Measurements from ENCODE around the gene CXorf66. TPM values are rescaled to one million over a fixed set of nuclear protein-coding genes. Genes with fewer than 3 reads are reported as not detected.

CXorf66 gene
- total and polyA plus RNA-seq, 2 experiments from 2014 or later: not detected

GRCh38 chrX:139907078-139907477 lies 58.2 kb downstream of the CXorf66 start:
- Histone ChIP-seq H3K9me2 (ENCODE audit: insufficient read depth) (no peaks in the 10 kb centered on the region), H4K20me1 (ENCODE audit: insufficient read depth) (no peaks in the 10 kb centered on the region), H2AFZ (no peak overlapping the region), H3K4me1 (ENCODE audit: insufficient read depth) (no peaks in the 10 kb centered on the region), H3K79me2 (ENCODE audit: insufficient read depth) (peaks cover 33% of the 10 kb centered on the region), H3K36me3 (ENCODE audit: low read depth) (no peaks in the 10 kb centered on the region), H3K27me3 (replicated peaks; ENCODE audit: insufficient read depth) (no peaks in the 10 kb centered on the region), H3F3A (ENCODE audit: insufficient read depth) (no peaks in the 10 kb centered on the region), H3K9me3 (ENCODE audit: low read depth) (no peaks in the 10 kb centered on the region), H3K4me2 (ENCODE audit: unreplicated experiment) (no peak overlapping the region), H3K4me3 (no peak overlapping the region), H3K27ac (no peak overlapping the region), H3K9ac (no peak overlapping the region)
- TF ChIP-seq EZH2 (IDR thresholded peaks at IDR 0.05; ENCODE audit: insufficient read depth, poor library complexity, severe bottlenecking) (no peak), EZH2phosphoT487 (IDR thresholded peaks at IDR 0.05; ENCODE audit: insufficient read depth, low read depth) (no peak)
- 93 to 95% methylated on average over 3 of the region's 3 CpGs for WGBS, 2 experiments (ENCODE audit: low coverage in 1 of 2, low lambda C conversion rate in 2 of 2, missing lambda C conversion rate in 2 of 2)
- in situ Hi-C loops (cut with MboI): no loop called here
- DNase-seq: no peak

- TF ChIP-seq EZH2 (IDR thresholded peaks at IDR 0.05; ENCODE audit: insufficient read depth, poor library complexity, severe bottlenecking) (no peak), EZH2phosphoT487 (IDR thresholded peaks at IDR 0.05; ENCODE audit: insufficient read depth, low read depth) (no peak)
- no peak overlapping the region for H2AFZ ChIP-seq
- no peak overlapping the region for H3K4me3 ChIP-seq
- no peaks in the 10 kb centered on the region for H4K20me1 ChIP-seq (ENCODE audit: insufficient read depth)
- no peak overlapping the region for H3K27ac ChIP-seq
- H3K79me2 ChIP-seq (ENCODE audit: insufficient read depth): peaks cover 20% of the 10 kb centered on the region
- H3K36me3 ChIP-seq (ENCODE audit: low read depth): no peaks in the 10 kb centered on the region
- H3K4me1 ChIP-seq (ENCODE audit: insufficient read depth): no peaks in the 10 kb centered on the region
- no peaks in the 10 kb centered on the region for H3K9me3 ChIP-seq (ENCODE audit: low read depth)
- no peaks in the 10 kb centered on the region for H3K9me2 ChIP-seq (ENCODE audit: insufficient read depth)
- H3K4me2 ChIP-seq (ENCODE audit: unreplicated experiment): no peak overlapping the region
- no peak for DNase-seq
- in situ Hi-C loops (cut with MboI): no loop called here
- no peaks in the 10 kb centered on the region for H3F3A ChIP-seq (ENCODE audit: insufficient read depth)
- 100% methylated on average over 2 of the region's 2 CpGs for whole genome bisulfite sequencing, 2 experiments (ENCODE audit: low coverage in 1 of 2, low lambda C conversion rate in 2 of 2, missing lambda C conversion rate in 2 of 2)
- no peak overlapping the region for H3K9ac ChIP-seq
- no peaks in the 10 kb centered on the region for H3K27me3 ChIP-seq (replicated peaks; ENCODE audit: insufficient read depth)
Observed at GRCh38 chrX:139905743-139906142, 59.6 kb downstream of the CXorf66 start.

MicroRNAs within 50 kb of the gene (microRNA counts, 767-probe panel; counts per million panel counts)
- microRNA hsa-miR-505-3p: 447 counts per million, percentile 86 among the panel's probes with 10 or more counts

Small RNA genes within 50 kb of the gene (microRNA-seq; reads per million reads assigned to microRNA genes)
- 219 reads per million, percentile 61 among the genes with 10 or more reads in this experiment for gene MIR505 (ENCODE audit: borderline number of aligned reads)

Small RNA genes within 50 kb of the gene (small RNA-seq; reads per million reads assigned to genes)
- gene MIR505 (ENCODE audit: low read depth, low replicate concordance): not detected
- gene RF00425 (ENCODE audit: low read depth, low replicate concordance): not detected

Other genes starting within 250 kb of the CXorf66 start
- 26.2 and 29.7 TPM in 2 replicates for gene ATP11C, start 32.5 kb downstream of the CXorf66 start, total RNA-seq (2014; rRNA removed; shearing (Covaris generic))
- gene ATP11C, start 32.5 kb downstream of the CXorf66 start, polyA plus RNA-seq (2016; fragmentation: Nextera tagmentation; extraction: Ambion mirVana): 8.5 and 9.1 TPM in 2 replicates